Cardiac atrium fibroblast (primary cell): Measurements from ENCODE around the gene OR2H2. TPM values are rescaled to one million over a fixed set of nuclear protein-coding genes. Genes with fewer than 3 reads are reported as not detected.

Experiments used
- total RNA-seq: library from RNA; depleted of rRNA; stranded (reverse); fragments of >200 nt; gene quantifications from 2 replicates; pipeline ENCODE4 v1.2.3, GENCODE V29; 2015

The OR2H2 gene
- not detected in 2 replicates for total RNA-seq

DNA sequence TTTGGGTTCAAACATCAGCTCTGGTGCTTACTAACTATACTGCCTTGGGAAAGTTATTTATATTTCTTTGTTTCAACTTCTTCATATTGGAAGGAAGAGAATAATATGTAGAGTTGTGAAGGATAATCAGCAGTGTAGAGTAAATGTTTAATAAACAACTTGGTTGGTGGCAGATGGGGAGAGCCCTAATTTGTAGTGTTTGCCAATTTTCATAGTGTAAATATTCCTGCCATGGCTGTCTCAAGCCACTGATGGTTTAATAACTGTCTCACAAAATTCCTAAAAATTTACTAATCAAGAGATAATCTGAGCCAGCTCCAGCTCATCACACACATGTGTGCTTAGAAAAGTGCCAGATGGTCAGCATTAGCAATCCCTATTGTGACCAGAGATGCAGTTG is at the start of gene OR2H2:
Gene OR2H2, plus strand, starts transcription at position 301 of the 400 bp plus-strand sequence. CDS start 2,824 bp downstream, outside the sequence.

DNA sequence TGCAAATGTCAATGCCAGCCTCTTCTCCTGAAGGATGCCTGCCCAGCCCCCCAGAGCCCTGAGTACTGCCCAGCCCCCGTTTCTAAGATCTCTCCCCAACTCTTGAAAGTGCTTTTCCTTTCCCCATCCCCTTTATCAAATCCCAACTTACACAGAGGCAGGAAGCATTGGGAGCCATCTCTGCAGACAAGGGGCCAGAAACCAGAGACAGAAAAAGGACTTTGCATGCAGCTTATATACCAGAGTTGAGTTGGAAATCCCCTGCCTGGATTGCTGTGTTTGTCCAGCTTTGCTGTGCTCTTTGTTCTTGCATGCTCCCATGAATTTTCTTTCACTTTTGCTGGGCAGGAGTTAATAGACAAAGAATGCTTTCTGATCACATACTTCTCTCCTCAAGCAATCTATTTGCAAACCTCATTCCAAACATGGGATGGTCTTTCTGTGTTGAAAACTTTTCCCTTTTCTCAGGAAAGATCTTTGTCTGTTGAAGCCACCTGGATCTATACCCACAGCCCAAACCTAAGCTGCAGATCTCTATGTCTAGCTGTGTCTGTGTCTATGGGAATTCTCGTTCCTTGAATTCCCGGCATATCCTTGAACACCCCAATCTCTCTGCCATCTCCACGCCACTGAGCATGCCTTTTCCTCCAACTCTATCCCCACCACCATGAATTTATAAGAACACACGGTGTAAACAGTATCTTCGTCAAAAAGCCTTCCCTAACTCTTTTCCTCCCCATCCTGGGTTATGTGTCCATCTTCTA is 25.2 kb upstream of the OR2H2 start, which contains the start of gene UBD:
Gene UBD, minus strand, starts transcription at position 209 of the 764 bp plus-strand sequence. Its CDS starts 31 bp downstream, at position 178.

DNA sequence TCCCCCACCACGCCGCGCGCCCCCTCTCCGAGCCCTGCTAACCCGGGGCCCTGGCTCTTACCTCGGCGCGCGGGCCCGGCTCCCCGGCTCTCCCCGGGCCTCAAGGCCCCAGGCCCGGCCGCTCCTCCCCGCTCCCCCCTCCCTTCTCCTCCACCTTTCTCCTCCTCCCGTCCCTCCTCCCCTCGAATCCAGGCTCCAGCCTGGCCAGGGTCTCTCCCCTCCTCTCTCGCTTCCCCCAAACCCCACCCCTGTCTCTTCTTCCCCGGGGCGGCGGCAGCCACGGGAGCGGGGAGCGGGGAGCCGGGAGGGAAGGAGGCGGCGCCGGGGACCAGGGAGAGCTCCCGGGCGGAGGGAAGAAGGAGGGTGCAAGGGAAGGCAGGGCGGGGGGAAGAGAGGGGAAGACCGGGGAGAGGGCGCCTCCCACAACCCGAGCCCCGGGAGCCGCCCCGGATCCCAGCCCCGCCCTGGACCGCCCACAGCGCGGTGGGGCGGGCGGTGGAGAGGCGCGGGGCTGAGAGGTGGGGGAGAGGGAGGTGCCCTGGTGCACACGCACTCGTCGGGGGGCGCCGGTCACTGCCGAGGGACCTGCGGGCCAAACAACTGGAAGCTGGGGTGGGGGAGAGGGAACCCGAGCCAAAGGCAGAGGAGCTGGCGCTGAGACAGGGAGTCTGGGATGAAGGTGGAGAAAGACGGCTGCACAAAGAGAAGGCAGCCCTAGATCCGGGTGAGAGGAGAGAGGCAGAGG is 48.0 kb downstream of the OR2H2 start, which contains the start of gene GABBR1:
Gene GABBR1, minus strand, starts transcription at position 395 of the 745 bp plus-strand sequence. CDS start 798 bp downstream, outside the sequence.

Other genes starting within 250 kb of the OR2H2 start
- not detected in 2 replicates for gene OR5V1, start 216.3 kb upstream of the OR2H2 start, total RNA-seq
- gene OR12D3, start 209.8 kb upstream of the OR2H2 start, total RNA-seq: not detected in 2 replicates
- gene OR12D2, start 189.5 kb upstream of the OR2H2 start, total RNA-seq: not detected in 2 replicates
- gene OR12D1, start 170.2 kb upstream of the OR2H2 start, total RNA-seq: not detected in 2 replicates
- not detected in 2 replicates for gene OR10C1, start 145.8 kb upstream of the OR2H2 start, total RNA-seq
- gene OR11A1, start 128.1 kb upstream of the OR2H2 start, total RNA-seq: not detected in 2 replicates
- not detected in 2 replicates for gene OR2H1, start 128.0 kb upstream of the OR2H2 start, total RNA-seq
- gene MAS1L, start 97.2 kb upstream of the OR2H2 start, total RNA-seq: not detected in 2 replicates
- gene UBD, start 25.4 kb upstream of the OR2H2 start, total RNA-seq: not detected in 2 replicates
- 10.4 and 17.1 TPM in 2 replicates for gene GABBR1, start 48.1 kb downstream of the OR2H2 start, total RNA-seq
- gene MOG, start 72.0 kb downstream of the OR2H2 start, total RNA-seq: not detected in 2 replicates
- not detected in 2 replicates for gene ZFP57, start 96.0 kb downstream of the OR2H2 start, total RNA-seq
- 7.6 and 9.6 TPM in 2 replicates for gene HLA-F, start 138.3 kb downstream of the OR2H2 start, total RNA-seq
- not detected in 2 replicates for gene HLA-G, start 242.7 kb downstream of the OR2H2 start, total RNA-seq